Activated CD8-positive, alpha-beta T cell treated with anti-CD3 and anti-CD28 coated beads for 36 hours (primary cell): ENCODE data around the gene PRRT1B. TPM values are rescaled to one million over a fixed set of nuclear protein-coding genes. Genes with fewer than 3 reads are reported as not detected.

Experiments
- ATAC-seq: fragments of 200-7000 bp; cut with Tn5 transposase; one replicate; pipeline ENCODE4 v1.10.0; 2021; ENCODE audit warnings: mild to moderate bottlenecking, moderate library complexity
- CTCF ChIA-PET: fragments of 350-600 bp; sonication (Branson Sonifier 250); formaldehyde crosslinking; loops from one replicate; lab custom pipeline; 2021; ENCODE audit warnings: antibody characterized with exemption; lab: Charles Lee
- POLR2A ChIA-PET: fragments of 350-600 bp; sonication (Branson Sonifier 250); formaldehyde crosslinking; loops from one replicate; lab custom pipeline; 2021; ENCODE audit warnings: antibody characterized with exemption; lab: Charles Lee
- DNase-seq: peaks from one replicate; pipeline ENCODE4 v3.0.0-alpha.2; 2020
- H3K27ac Mint-ChIP-seq: one replicate; pipeline ENCODE4 v1.8.0; 2021; ENCODE audit warnings: mild to moderate bottlenecking, mixed read lengths
- H3K27me3 Mint-ChIP-seq: one replicate; pipeline ENCODE4 v1.8.0; 2021; ENCODE audit warnings: mixed read lengths
- H3K36me3 Mint-ChIP-seq: one replicate; pipeline ENCODE4 v1.8.0; 2021; ENCODE audit warnings: low read depth, mixed read lengths
- H3K4me1 Mint-ChIP-seq: one replicate; pipeline ENCODE4 v1.8.0; 2021; ENCODE audit warnings: low read depth, mixed read lengths
- H3K4me3 Mint-ChIP-seq: one replicate; pipeline ENCODE4 v1.8.0; 2021; ENCODE audit warnings: mild to moderate bottlenecking, moderate library complexity, mixed read lengths
- H3K9me3 Mint-ChIP-seq: one replicate; pipeline ENCODE4 v1.8.0; 2021; ENCODE audit warnings: mixed read lengths
- CTCF ChIP-seq: fragments of 200-600 bp; IDR thresholded peaks from one replicate; pipeline ENCODE4 v1.8.0; 2022; ENCODE audit warnings: antibody characterized with exemption, mild to moderate bottlenecking
- intact Hi-C: fragments of 100-400 bp; cut with micrococcal nuclease; formaldehyde crosslinking; loops from one replicate; pipeline ENCODE4 v1.10.0; 2022
- total RNA-seq, 2 experiments: library from RNA; stranded (reverse); gene quantifications; one replicate each; pipeline ENCODE4 v1.2.3, GENCODE V29; 2021

The PRRT1B gene
- total RNA-seq, 2 experiments from 2014 or later, result not detected

- ChIA-PET CTCF (interaction anchor here (1.1 to 6.3 kb wide), 3 partner anchors 106 to 162 kb away, joined by 3 to 115 read pairs (median 4); partner anchors contain the start of gene RAPGEF1), POLR2A (interaction anchor here (0.7 kb wide), 1 partner anchor 508 kb away, joined by 3 read pairs; no protein-coding TSS in a partner anchor)
- no peaks in the 10 kb centered on the region for H3K27me3 Mint-ChIP-seq
- H3K27ac Mint-ChIP-seq, result peak overlapping the region; percentile 86
- peaks cover 37% of the 10 kb centered on the region for H3K4me1 Mint-ChIP-seq
- no peak for TF ChIP-seq CTCF
- H3K9me3 Mint-ChIP-seq, result no peaks in the 10 kb centered on the region
- peaks cover 23% of the 10 kb centered on the region for H3K36me3 Mint-ChIP-seq
- DNase-seq (no peak), ATAC-seq (no peak)
- H3K4me3 Mint-ChIP-seq, result no peak overlapping the region
- intact Hi-C loops, result loop anchor here (2.0 to 5.0 kb wide), 2 partner anchors 137 to 155 kb away; no protein-coding TSS in a partner anchor
Observed at GRCh38 chr9:131589993-131590392, 44.7 kb downstream of the PRRT1B start.

- no peak overlapping the region for H3K4me3 Mint-ChIP-seq
- peak overlapping the region; percentile 86 for H3K27ac Mint-ChIP-seq
- intact Hi-C loops, result loop anchor here (2.0 to 5.0 kb wide), 2 partner anchors 137 to 154 kb away; no protein-coding TSS in a partner anchor
- no peak for TF ChIP-seq CTCF
- ChIA-PET POLR2A (interaction anchor here (1.7 kb wide), 1 partner anchor 149 kb away, joined by 4 read pairs; no protein-coding TSS in a partner anchor), CTCF (interaction anchor here (0.5 to 6.3 kb wide), 8 partner anchors 19 to 712 kb away, joined by 3 to 115 read pairs (median 4); partner anchors contain the start of gene RAPGEF1)
- DNase-seq (peak; percentile 40), ATAC-seq (peak; percentile 19)
- H3K9me3 Mint-ChIP-seq, result no peaks in the 10 kb centered on the region
- H3K4me1 Mint-ChIP-seq, result peaks cover 32% of the 10 kb centered on the region
- H3K36me3 Mint-ChIP-seq, result peaks cover 18% of the 10 kb centered on the region
- H3K27me3 Mint-ChIP-seq, result no peaks in the 10 kb centered on the region
Observed at GRCh38 chr9:131590449-131590848, 45.1 kb downstream of the PRRT1B start.

- POLR2A ChIA-PET, result interaction anchor here (0.8 to 1.7 kb wide), 6 partner anchors 10 to 148 kb away, joined by 3 to 4 read pairs (median 3); no protein-coding TSS in a partner anchor
Observed at GRCh38 chr9:131590907-131591844, 45.9 kb downstream of the PRRT1B start.

GRCh38 chr9:131591845-131592208 lies 46.5 kb downstream of the PRRT1B start:
- CTCF ChIA-PET, result interaction anchor here (0.6 to 6.3 kb wide), 27 partner anchors 9 to 242 kb away, joined by 3 to 115 read pairs (median 4); partner anchors contain the start of gene RAPGEF1
- ATAC-seq (no peak), DNase-seq (no peak)
- Mint-ChIP-seq H3K4me3 (no peak overlapping the region), H3K36me3 (peaks cover 15% of the 10 kb centered on the region), H3K9me3 (no peaks in the 10 kb centered on the region), H3K27me3 (no peaks in the 10 kb centered on the region), H3K27ac (peak overlapping the region; percentile 65), H3K4me1 (peaks cover 25% of the 10 kb centered on the region)
- TF ChIP-seq CTCF, result no peak
- intact Hi-C loops, result loop anchor here (2.0 to 5.0 kb wide), 2 partner anchors 135 to 153 kb away; no protein-coding TSS in a partner anchor
- POLR2A ChIA-PET, result interaction anchor here (0.8 to 1.7 kb wide), 6 partner anchors 9 to 147 kb away, joined by 3 to 4 read pairs (median 3); no protein-coding TSS in a partner anchor

More at GRCh38 chr9:131590907-131591844, 45.9 kb downstream of the PRRT1B start:
- CTCF ChIA-PET, result interaction anchor here (0.5 to 6.3 kb wide), 31 partner anchors 10 to 713 kb away, joined by 3 to 115 read pairs (median 4); partner anchors contain the start of gene RAPGEF1
- Mint-ChIP-seq H3K27me3 (no peaks in the 10 kb centered on the region), H3K36me3 (peaks cover 16% of the 10 kb centered on the region), H3K4me3 (no peak overlapping the region), H3K4me1 (peaks cover 25% of the 10 kb centered on the region), H3K27ac (peak overlapping the region; percentile 86), H3K9me3 (no peaks in the 10 kb centered on the region)
- ATAC-seq, result peak; percentile 94
- peak; percentile 90 for DNase-seq
- peak; percentile 93 for TF ChIP-seq CTCF
- intact Hi-C loops, result loop anchor here (2.0 to 5.0 kb wide), 2 partner anchors 136 to 154 kb away; no protein-coding TSS in a partner anchor
